NCI-H460 (cell line): ENCODE data around the gene FFAR1. TPM values are rescaled to one million over a fixed set of nuclear protein-coding genes. Genes with fewer than 3 reads are reported as not detected.

ENCODE experiments used
- DNase-seq: peaks from one replicate; pipeline ENCODE4 v3.0.0-alpha.2; 2016; ENCODE audit warnings: low read depth; ENCODE audit errors: extremely low read depth
- total RNA-seq: library from RNA; depleted of rRNA; stranded (reverse); fragments of >200 nt; shearing (Covaris generic); gene quantifications from 2 replicates; pipeline ENCODE4 v1.2.3, GENCODE V29; 2014; rRNA removed

The FFAR1 gene
- total RNA-seq, 1 experiment from 2014 or later, result not detected

GRCh38 chr19:35383536-35383935 lies 35.8 kb downstream of the FFAR1 start:
- no peak for DNase-seq

- no peak for DNase-seq
Measured at GRCh38 chr19:35388277-35389054, 40.8 kb downstream of the FFAR1 start.

GRCh38 chr19:35389192-35389861 lies 41.6 kb downstream of the FFAR1 start:
- DNase-seq, result no peak

- no peak for DNase-seq
Measured at GRCh38 chr19:35392742-35393715, 45.3 kb downstream of the FFAR1 start.

- no peak for DNase-seq
Measured at GRCh38 chr19:35395382-35396199, 47.9 kb downstream of the FFAR1 start.

GRCh38 chr19:35396240-35396885 lies 48.7 kb downstream of the FFAR1 start:
- no peak for DNase-seq

- DNase-seq, result no peak
Measured at GRCh38 chr19:35397064-35397463, 49.4 kb downstream of the FFAR1 start.

Other genes starting within 250 kb of the FFAR1 start
- not detected in 2 replicates for gene FXYD3, start 232.1 kb upstream of the FFAR1 start, total RNA-seq
- 0.12 TPM in 1 of 2 replicates, not detected in the other for gene LGI4, start 212.8 kb upstream of the FFAR1 start, total RNA-seq
- not detected in 2 replicates for gene FXYD1, start 209.1 kb upstream of the FFAR1 start, total RNA-seq
- gene FXYD7, start 204.6 kb upstream of the FFAR1 start, total RNA-seq, result not detected in 2 replicates
- gene FXYD5, start 193.2 kb upstream of the FFAR1 start, total RNA-seq, result 104 TPM in 2 replicates
- not detected in 2 replicates for gene FAM187B, start 119.2 kb upstream of the FFAR1 start, total RNA-seq
- 0.10 and 0.63 TPM in 2 replicates for gene LSR, start 98.9 kb upstream of the FFAR1 start, total RNA-seq
- gene USF2, start 78.9 kb upstream of the FFAR1 start, total RNA-seq, result 42.8 and 43.9 TPM in 2 replicates
- gene HAMP, start 65.4 kb upstream of the FFAR1 start, total RNA-seq, result not detected in 2 replicates
- gene MAG, start 55.7 kb upstream of the FFAR1 start, total RNA-seq, result not detected in 2 replicates
- not detected in 2 replicates for gene CD22, start 18.7 kb upstream of the FFAR1 start, total RNA-seq
- not detected in 2 replicates for gene FFAR3, start 10.6 kb downstream of the FFAR1 start, total RNA-seq
- not detected in 2 replicates for gene GPR42, start 23.2 kb downstream of the FFAR1 start, total RNA-seq
- gene FFAR2, start 100.4 kb downstream of the FFAR1 start, total RNA-seq, result not detected in 2 replicates
- gene KRTDAP, start 142.6 kb downstream of the FFAR1 start, total RNA-seq, result not detected in 2 replicates
- 0.40 TPM in 1 of 2 replicates, not detected in the other for gene DMKN, start 165.7 kb downstream of the FFAR1 start, total RNA-seq
- not detected in 2 replicates for gene SBSN, start 180.4 kb downstream of the FFAR1 start, total RNA-seq
- gene GAPDHS, start 185.6 kb downstream of the FFAR1 start, total RNA-seq, result not detected in 2 replicates
- 231 and 277 TPM in 2 replicates for gene TMEM147, start 197.7 kb downstream of the FFAR1 start, total RNA-seq
- gene ATP4A, start 215.8 kb downstream of the FFAR1 start, total RNA-seq, result not detected in 2 replicates
- not detected in 2 replicates for gene PMIS2, start 238.3 kb downstream of the FFAR1 start, total RNA-seq